GM23248 (cell line): ENCODE data around the gene EAPP.

ENCODE experiments used
- EZH2 ChIP-seq: fragments of 200-600 bp; sonication (generic); IDR thresholded peaks from 2 replicates; pipeline ENCODE4 v1.6.1; 2018; ENCODE audit warnings: antibody characterized with exemption, mild to moderate bottlenecking; ENCODE audit not compliant: insufficient read depth, poor library complexity, severe bottlenecking
- EZH2phosphoT487 ChIP-seq: fragments of 200-600 bp; sonication (generic); IDR thresholded peaks from 2 replicates; pipeline ENCODE4 v1.6.1; 2018; ENCODE audit warnings: antibody characterized with exemption, moderate library complexity, mild to moderate bottlenecking, low read depth; ENCODE audit not compliant: insufficient read depth

DNA sequence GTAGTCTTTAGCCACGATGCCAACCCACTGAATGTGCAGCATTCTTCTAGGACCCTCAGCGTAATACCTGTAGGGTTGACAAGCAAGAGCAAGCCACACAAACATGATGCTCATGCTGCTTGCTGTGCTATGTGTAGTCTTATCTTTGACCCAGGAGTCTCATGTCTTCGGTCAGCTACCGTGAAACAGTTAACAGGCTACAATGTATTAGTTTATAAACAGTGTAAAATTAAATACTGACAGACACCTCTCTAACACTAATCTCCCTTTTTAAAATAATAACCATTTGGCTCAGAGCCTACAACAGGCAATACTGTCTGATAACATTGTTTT is 1.9 kb downstream of the EAPP start:
- TF ChIP-seq EZH2 (no peak), EZH2phosphoT487 (no peak)
